Central memory CD8-positive, alpha-beta T cell (primary cell): ENCODE results near the gene ZNF532.

Experiments
- ATAC-seq: fragments of 150-1000 bp; cut with Tn5 transposase; replicated peaks from 2 replicates; pipeline ENCODE4 v1.10.0; 2022; ENCODE audit warnings: mild to moderate bottlenecking, moderate FRiP score, moderate number of reproducible peaks; ENCODE audit not compliant: poor library complexity, severe bottlenecking; ENCODE audit errors: extremely low read depth
- DNase-seq, 2 donors: peaks; one replicate each; pipeline ENCODE4 v3.0.0; 2021; ENCODE audit warnings: low spot score in 2 of 2
- H3K27ac Mint-ChIP-seq: one replicate; pipeline ENCODE4 v1.8.0; 2022; ENCODE audit warnings: low read depth, mild to moderate bottlenecking, moderate library complexity, mixed read lengths
- H3K27me3 Mint-ChIP-seq: one replicate; pipeline ENCODE4 v1.8.0; 2022; ENCODE audit warnings: mixed read lengths
- H3K36me3 Mint-ChIP-seq: one replicate; pipeline ENCODE4 v1.8.0; 2022; ENCODE audit warnings: mild to moderate bottlenecking, moderate library complexity, mixed read lengths; ENCODE audit not compliant: insufficient read depth
- H3K4me1 Mint-ChIP-seq: one replicate; pipeline ENCODE4 v1.8.0; 2022; ENCODE audit warnings: mixed read lengths
- H3K4me3 Mint-ChIP-seq: one replicate; pipeline ENCODE4 v1.8.0; 2022; ENCODE audit warnings: mild to moderate bottlenecking, moderate library complexity, mixed read lengths
- H3K9me3 Mint-ChIP-seq: one replicate; pipeline ENCODE4 v1.8.0; 2022; ENCODE audit warnings: mixed read lengths

The ZNF532 gene

DNA sequence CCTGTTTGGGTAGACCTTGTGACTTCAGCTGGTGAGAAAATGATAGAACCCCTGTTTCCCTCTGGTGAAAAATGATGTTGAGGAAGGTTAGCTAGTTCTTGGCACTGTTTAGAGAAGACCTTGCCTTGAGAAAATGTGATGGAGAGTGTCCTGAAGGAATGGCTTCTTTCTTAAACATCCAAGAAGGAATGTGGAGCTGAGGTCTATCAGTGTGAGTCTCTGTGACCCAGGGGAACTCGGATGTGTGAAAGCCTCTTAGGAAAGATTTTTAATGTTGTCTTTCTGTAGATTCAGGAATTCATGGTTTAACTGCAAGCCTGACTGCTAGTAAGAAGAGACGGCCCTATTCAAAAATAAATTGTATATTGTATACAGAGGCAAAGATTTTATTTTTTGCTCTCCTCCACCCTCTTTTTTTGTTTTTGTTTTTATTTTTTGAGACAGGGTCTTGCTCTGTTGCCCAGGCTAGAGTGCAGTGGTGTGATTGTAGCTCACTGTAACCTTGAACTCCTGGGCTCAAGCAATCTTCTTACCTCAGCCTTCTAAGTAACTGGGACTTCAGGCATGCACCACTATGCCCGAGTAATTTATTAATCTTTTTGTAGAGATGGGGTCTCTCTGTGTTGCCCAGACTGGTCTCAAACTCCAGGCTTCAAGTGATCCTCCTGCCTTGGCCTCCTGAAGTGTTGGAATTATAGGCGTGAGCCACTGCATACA, 87.5 kb downstream of the ZNF532 start:
- DNase-seq, result no peak
- H3K27ac Mint-ChIP-seq, result no peak overlapping the region

DNA sequence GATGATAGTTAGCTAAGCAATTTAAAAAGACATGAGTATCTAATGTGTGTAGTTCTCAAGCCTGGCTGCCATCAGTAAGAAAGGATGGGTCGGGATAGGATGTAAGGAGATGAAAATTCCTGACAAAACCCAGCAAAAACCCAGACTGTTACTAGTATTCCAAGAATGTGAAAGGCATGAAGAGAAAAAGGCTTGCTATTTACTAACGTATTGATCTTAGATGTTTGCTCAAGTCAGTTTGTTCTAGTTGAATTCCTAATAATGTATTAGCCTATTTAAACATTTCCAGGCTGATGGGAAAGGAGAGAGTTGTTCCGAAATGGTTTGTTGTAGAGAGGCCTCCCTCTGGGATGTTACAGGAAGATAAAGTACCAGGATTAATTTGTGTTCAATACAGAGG, 88.2 kb downstream of the ZNF532 start:
- Mint-ChIP-seq H3K9me3 (no peaks in the 10 kb centered on the region), H3K4me1 (peaks cover 4% of the 10 kb centered on the region), H3K36me3 (peaks cover 21% of the 10 kb centered on the region), H3K27me3 (no peaks in the 10 kb centered on the region), H3K27ac (no peak overlapping the region), H3K4me3 (no peak overlapping the region)
- ATAC-seq (no peak), DNase-seq (no peak)

More for the DNA sequence above, 87.5 kb downstream of the ZNF532 start:
- Mint-ChIP-seq H3K4me3 (no peak overlapping the region), H3K9me3 (no peaks in the 10 kb centered on the region), H3K27me3 (no peaks in the 10 kb centered on the region), H3K36me3 (peaks cover 21% of the 10 kb centered on the region), H3K4me1 (peaks cover 4% of the 10 kb centered on the region)
- no peak for ATAC-seq

DNA sequence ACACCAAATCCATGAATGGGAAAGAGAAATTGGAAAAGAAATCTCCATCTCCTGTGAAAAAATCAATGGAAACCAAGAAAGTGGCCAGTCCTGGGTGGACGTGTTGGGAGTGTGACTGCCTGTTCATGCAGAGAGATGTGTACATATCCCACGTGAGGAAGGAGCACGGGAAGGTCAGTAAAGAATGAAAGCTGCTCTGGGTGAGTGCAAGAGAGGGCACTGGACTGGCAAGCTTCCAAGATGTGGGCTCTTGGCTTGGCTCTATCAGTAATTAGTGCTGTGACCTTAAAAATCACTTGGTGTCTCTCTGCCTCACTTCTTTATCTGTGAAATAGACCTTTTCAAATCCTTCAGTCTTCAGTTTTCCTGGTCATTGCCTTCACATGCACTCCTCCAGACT, 89.0 kb downstream of the ZNF532 start:
- Mint-ChIP-seq H3K4me3 (no peak overlapping the region), H3K9me3 (no peaks in the 10 kb centered on the region), H3K27me3 (no peaks in the 10 kb centered on the region), H3K36me3 (peaks cover 21% of the 10 kb centered on the region), H3K4me1 (peaks cover 4% of the 10 kb centered on the region), H3K27ac (no peak overlapping the region)
- ATAC-seq (no peak), DNase-seq (no peak)

DNA sequence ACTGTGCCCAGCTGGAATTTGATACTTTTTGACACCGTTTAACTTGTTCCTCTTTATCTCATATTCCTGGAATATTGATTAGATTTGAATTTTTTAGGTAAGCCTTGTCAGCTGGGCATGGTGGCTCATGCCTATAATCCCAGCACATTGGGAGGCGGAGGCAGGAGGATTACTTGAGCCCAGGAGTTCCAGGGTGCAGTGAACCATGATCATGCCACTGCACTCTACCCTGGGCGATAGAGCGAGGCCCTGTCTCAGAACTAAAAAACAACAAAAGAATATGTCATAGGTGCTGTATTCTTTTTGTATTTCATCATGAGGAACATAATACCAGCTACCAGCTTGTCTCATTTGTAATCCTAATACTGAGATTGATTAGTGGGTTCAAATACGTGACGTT, 90.3 kb downstream of the ZNF532 start:
- DNase-seq, result no peak
- H3K27me3 Mint-ChIP-seq, result no peaks in the 10 kb centered on the region
- no peaks in the 10 kb centered on the region for H3K9me3 Mint-ChIP-seq

DNA sequence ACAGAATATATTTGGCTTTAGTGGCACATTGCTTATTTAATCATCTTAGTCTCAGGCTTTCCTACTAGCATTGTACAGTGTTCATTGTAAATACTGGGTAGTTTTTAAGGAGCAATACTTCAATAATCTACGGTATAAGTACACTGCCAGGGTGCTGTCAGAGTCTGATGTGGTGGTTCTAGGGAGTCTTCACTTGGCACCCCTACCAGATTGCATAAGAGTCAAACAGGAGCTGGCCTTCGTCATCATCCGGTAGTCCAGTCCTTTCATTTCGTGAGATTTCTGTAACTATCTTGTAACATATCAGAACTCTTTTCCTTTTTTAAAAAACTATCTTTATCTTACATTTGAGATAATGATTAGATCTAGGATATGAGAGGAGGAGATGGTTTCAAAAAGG, 91.1 kb downstream of the ZNF532 start:
- Mint-ChIP-seq H3K27me3 (no peaks in the 10 kb centered on the region), H3K27ac (no peak overlapping the region), H3K4me3 (no peak overlapping the region), H3K4me1 (peaks cover 4% of the 10 kb centered on the region), H3K36me3 (peaks cover 20% of the 10 kb centered on the region), H3K9me3 (no peaks in the 10 kb centered on the region)
- DNase-seq (no peak), ATAC-seq (no peak)

More for the DNA sequence above, 90.3 kb downstream of the ZNF532 start:
- H3K36me3 Mint-ChIP-seq, result peaks cover 19% of the 10 kb centered on the region
- no peak for ATAC-seq
- H3K4me1 Mint-ChIP-seq, result peaks cover 4% of the 10 kb centered on the region
- no peak overlapping the region for H3K4me3 Mint-ChIP-seq
- no peak overlapping the region for H3K27ac Mint-ChIP-seq

DNA sequence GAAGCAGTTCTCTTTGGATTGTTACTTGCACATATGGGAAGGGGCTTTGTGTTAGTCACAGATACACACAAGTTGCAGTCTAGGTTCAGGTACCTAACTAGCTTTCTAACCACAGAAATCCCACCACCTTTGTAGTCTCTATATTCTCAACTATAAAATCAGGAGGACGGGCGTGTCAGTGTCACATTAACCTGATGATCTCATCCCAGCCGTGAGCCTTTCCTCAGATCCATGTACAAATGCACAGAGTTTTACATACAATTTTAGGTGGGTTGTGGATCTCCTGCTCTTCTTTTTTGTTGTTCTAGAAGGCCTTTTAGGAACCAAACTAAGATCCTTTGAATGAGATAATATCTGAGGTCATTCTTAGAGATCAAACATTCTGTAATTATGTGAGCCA, 94.0 kb downstream of the ZNF532 start:
- no peak for ATAC-seq
- Mint-ChIP-seq H3K4me3 (no peak overlapping the region), H3K4me1 (peaks cover under 1% of the 10 kb centered on the region), H3K27me3 (no peaks in the 10 kb centered on the region), H3K36me3 (peaks cover 27% of the 10 kb centered on the region), H3K27ac (no peak overlapping the region), H3K9me3 (no peaks in the 10 kb centered on the region)
- no peak for DNase-seq

DNA sequence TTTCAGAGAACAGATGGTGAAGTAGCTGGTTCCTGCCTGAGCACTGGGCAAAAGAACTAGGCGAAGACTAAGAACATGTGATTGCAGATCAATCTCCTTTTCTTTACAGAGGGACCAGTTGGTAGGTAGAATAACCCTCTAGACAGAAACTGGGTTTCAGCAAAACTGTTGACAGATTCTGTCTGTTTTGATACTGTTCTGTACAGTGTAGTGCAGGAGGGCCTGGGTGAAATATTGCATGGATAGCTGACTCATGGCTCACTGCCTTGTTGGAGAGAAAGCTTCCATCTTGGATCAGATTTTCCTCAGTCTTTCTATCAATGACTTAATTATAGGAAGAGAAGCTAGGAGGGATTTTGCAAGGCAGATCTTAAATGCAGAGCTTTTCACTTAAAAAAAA, 95.8 kb downstream of the ZNF532 start:
- H3K9me3 Mint-ChIP-seq, result no peaks in the 10 kb centered on the region
- ATAC-seq (no peak), DNase-seq (no peak)
- no peak overlapping the region for H3K4me3 Mint-ChIP-seq
- peaks cover 24% of the 10 kb centered on the region for H3K36me3 Mint-ChIP-seq
- H3K27ac Mint-ChIP-seq, result no peak overlapping the region
- peaks cover 10% of the 10 kb centered on the region for H3K4me1 Mint-ChIP-seq
- no peaks in the 10 kb centered on the region for H3K27me3 Mint-ChIP-seq

DNA sequence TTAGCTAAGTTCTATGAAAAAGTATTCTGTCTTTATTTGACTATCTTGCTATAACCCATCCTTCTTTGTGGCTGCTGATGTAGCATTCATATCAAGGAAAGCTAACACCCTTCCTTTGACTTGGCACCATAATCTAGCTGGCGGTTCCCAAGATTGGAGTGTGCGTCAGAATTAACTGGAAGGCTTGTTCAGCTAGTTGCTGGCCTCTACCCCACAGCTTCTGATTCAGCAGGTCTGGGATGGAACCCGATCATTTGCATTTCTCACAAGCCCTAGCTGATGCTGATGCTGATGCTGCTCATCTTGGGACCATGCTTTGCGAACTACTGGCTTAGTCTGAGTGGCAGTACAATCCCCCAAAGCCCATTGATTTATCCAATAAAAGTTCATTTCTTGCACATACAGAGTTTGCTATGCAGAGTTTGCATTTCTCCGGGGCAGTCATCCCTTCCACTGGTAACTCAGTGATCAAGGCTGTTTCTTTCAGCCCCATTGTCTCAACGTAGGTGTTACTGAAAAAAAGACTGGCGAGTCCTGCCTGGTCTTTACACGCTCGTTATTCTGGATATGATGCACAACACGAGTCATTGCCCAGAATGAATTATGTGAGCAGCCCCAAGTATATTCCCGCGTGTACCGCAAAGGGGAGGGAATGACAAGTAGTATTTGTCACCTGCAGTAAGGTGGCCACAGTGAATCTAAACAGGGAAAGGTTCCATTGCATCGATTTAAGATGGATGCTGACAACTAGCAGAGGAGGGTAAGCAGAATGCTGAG, 96.5 kb downstream of the ZNF532 start:
- no peak overlapping the region for H3K27ac Mint-ChIP-seq
- no peak for ATAC-seq
- peaks cover 15% of the 10 kb centered on the region for H3K4me1 Mint-ChIP-seq
- H3K9me3 Mint-ChIP-seq, result no peaks in the 10 kb centered on the region
- H3K27me3 Mint-ChIP-seq, result no peaks in the 10 kb centered on the region
- H3K4me3 Mint-ChIP-seq, result no peak overlapping the region
- peaks cover 22% of the 10 kb centered on the region for H3K36me3 Mint-ChIP-seq
- no peak for DNase-seq

DNA sequence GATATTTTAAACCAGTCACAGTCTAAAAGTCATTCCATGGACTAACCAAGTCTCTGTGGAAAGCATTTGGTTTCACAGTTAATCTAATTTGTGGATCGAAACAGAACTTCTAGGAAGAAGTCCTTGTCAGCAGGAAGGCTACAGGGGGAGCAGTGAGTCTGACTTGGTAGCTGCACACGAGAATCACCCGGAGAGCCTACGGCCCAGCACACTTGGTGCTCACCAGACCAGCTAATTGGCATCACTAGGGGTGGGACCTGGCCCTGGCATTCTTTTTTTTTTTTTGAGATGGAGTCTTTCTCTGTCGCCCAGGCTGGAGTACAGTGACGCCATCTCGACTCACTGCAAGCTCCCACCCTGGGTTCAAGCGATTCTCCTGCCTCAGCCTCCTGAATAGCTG, 97.7 kb downstream of the ZNF532 start:
- Mint-ChIP-seq H3K9me3 (no peaks in the 10 kb centered on the region), H3K4me1 (peaks cover 15% of the 10 kb centered on the region), H3K27ac (no peak overlapping the region), H3K4me3 (no peak overlapping the region), H3K36me3 (peaks cover 18% of the 10 kb centered on the region), H3K27me3 (no peaks in the 10 kb centered on the region)
- ATAC-seq (no peak), DNase-seq (no peak)

DNA sequence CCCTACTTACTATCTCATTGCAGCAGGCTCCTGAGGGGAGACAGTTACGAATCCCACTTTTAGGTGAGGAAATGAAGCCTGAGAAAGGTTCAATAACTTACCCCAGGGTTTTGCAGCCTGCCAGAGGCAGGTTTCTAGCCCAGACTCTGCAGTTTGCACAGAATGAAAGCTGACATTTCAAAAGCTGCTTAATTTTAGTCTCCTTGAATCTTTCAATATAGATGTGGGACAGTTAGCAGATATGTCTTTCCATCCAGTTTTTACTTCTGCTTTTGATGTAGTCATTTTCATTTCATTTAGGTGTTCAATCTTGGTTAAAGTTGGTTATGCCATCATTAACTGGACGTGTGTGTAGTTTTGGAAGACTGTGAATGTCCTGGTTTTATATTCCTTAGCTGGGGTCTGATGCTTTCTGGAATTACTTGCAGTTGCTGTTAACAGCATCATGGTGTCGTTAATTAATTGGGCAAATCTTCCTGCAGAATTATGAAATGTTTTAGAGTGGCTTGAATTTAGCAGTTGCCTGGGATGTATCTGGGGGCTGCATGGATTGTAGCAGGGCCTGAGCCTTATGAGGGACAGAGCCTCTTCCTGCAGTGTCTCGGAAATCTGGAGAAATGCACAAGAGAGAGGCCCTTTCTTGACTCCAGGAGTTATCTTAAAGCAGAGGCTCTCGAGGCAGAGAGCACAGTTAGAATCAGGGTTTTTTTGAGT, 100.8 kb downstream of the ZNF532 start:
- Mint-ChIP-seq H3K4me3 (no peak overlapping the region), H3K36me3 (peaks cover 15% of the 10 kb centered on the region), H3K9me3 (no peaks in the 10 kb centered on the region), H3K27ac (no peak overlapping the region), H3K4me1 (peaks cover 15% of the 10 kb centered on the region), H3K27me3 (no peaks in the 10 kb centered on the region)
- DNase-seq (no peak), ATAC-seq (no peak)

DNA sequence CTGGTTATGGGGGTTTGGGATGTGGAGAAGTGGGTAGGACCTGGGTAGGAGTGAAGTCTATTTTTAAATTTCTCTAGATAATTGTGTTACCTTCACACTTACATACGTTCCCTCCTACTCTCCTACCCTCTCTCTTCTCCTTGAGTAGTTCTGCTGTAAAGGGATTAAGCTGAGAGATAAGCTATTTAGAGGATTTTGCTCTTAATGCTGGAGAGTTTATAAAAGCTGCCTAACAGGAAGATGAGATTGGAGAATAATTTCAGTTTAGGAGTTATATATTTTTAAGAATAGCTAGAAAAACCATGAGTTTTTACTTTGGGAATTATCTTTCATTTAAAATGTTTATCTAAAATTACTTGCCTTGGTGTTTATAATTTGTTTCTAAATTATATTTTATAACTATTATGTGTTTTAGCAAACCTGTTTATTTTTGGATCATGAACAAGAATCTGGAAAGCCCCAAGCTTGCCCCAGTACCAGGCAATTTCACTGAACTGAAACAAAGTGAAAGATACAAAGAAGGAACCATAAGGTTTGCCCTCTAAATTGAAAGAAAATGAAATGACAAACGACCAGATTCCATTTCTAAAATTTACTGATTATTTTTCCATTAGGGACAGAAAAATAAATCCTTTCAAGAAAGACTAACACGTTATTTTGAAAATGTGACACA, 101.5 kb downstream of the ZNF532 start:
- no peak for ATAC-seq
- H3K4me3 Mint-ChIP-seq, result no peak overlapping the region
- no peaks in the 10 kb centered on the region for H3K27me3 Mint-ChIP-seq
- no peaks in the 10 kb centered on the region for H3K9me3 Mint-ChIP-seq
- no peak for DNase-seq
- H3K4me1 Mint-ChIP-seq, result peaks cover 15% of the 10 kb centered on the region
- H3K27ac Mint-ChIP-seq, result no peak overlapping the region
- H3K36me3 Mint-ChIP-seq, result peaks cover 15% of the 10 kb centered on the region

DNA sequence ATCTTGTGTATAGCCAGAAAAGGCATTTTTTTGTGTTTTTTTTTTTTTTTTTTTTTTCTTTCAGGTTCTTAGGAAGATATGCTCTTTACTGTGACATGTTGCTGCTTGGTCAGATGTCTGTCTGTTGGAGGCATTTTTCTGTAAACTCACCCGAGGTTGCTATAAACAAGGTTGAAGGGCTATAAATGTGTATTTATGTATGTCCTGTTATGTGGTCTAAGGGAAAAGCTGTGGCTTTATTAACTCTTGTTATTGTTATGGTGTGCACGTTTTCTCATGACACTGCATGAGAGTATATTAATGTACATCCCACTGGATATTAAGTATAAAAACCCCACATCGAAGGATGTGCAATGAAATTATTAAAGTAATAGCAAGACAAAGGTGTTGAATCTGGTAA, 102.0 kb downstream of the ZNF532 start:
- H3K4me1 Mint-ChIP-seq, result peaks cover 15% of the 10 kb centered on the region
- H3K27me3 Mint-ChIP-seq, result no peaks in the 10 kb centered on the region
- no peak for DNase-seq
- no peak overlapping the region for H3K27ac Mint-ChIP-seq
- no peak for ATAC-seq
- no peaks in the 10 kb centered on the region for H3K9me3 Mint-ChIP-seq
- no peak overlapping the region for H3K4me3 Mint-ChIP-seq
- H3K36me3 Mint-ChIP-seq, result peaks cover 18% of the 10 kb centered on the region
